HepG2 (cell line): ENCODE results near the gene FUT1. TPM values are rescaled to one million over a fixed set of nuclear protein-coding genes. Genes with fewer than 3 reads are reported as not detected.
A peak's percentile ranks its signal among the peaks of the same experiment; 100 is the strongest.

ENCODE experiments used
- ATF7-NPFF ChIP-seq: sonication (generic); formaldehyde crosslinking; IDR thresholded peaks from 2 replicates; pipeline ENCODE4 v1.8.1; 2023; ENCODE audit warnings: mild to moderate bottlenecking, low read depth, missing genetic modification reagents, moderate library complexity
- KDM5A ChIP-seq: fragments of 200-600 bp; sonication (generic); IDR thresholded peaks from 2 replicates; pipeline ENCODE4 v1.7.0; 2018; ENCODE audit warnings: antibody characterized with exemption, mild to moderate bottlenecking, low read length, borderline replicate concordance
- MIER2 ChIP-seq: IDR thresholded peaks from 2 replicates; pipeline ENCODE4 v1.6.1; 2016; ENCODE audit warnings: missing biosample characterization, missing genetic modification reagents
- MLLT10 ChIP-seq: sonication (generic); formaldehyde crosslinking; IDR thresholded peaks from 2 replicates; pipeline ENCODE4 v1.4.0; 2020; ENCODE audit warnings: missing genetic modification reagents
- PCBP1 ChIP-seq: fragments of 200-400 bp; formaldehyde crosslinking; IDR thresholded peaks from 2 replicates; pipeline ENCODE4 v1.6.1; 2017; ENCODE audit warnings: mild to moderate bottlenecking, low read depth, low read length, borderline replicate concordance
- PHF21A ChIP-seq: sonication (generic); formaldehyde crosslinking; IDR thresholded peaks from 2 replicates; pipeline ENCODE4 v1.5.0; 2020; ENCODE audit warnings: mild to moderate bottlenecking, missing genetic modification reagents
- RCOR2 ChIP-seq: IDR thresholded peaks from 2 replicates; pipeline ENCODE4 v1.6.1; 2016; ENCODE audit warnings: missing biosample characterization, missing genetic modification reagents
- SAP130 ChIP-seq: IDR thresholded peaks from 2 replicates; pipeline ENCODE4 v1.6.1; 2016; ENCODE audit warnings: low read depth
- U2AF1 ChIP-seq: fragments of 200-400 bp; formaldehyde crosslinking; optimal IDR thresholded peaks from 2 replicates; pipeline ENCODE3; 2017; ENCODE audit warnings: mild to moderate bottlenecking, low read depth, low read length
- ZFP36L1 ChIP-seq: sonication (generic); formaldehyde crosslinking; IDR thresholded peaks from 2 replicates; pipeline ENCODE4 v1.8.0; 2022; ENCODE audit warnings: mild to moderate bottlenecking, missing genetic modification reagents, moderate library complexity
- ZFX ChIP-seq: sonication (generic); formaldehyde crosslinking; IDR thresholded peaks from 2 replicates; pipeline ENCODE4 v1.4.0; 2020; ENCODE audit warnings: mild to moderate bottlenecking, low read depth, missing genetic modification reagents, moderate library complexity
- ZNF256 ChIP-seq: sonication (generic); formaldehyde crosslinking; conservative IDR thresholded peaks from 2 replicates; pipeline ENCODE4 v1.4.0; 2020; ENCODE audit warnings: missing genetic modification reagents
- ZNF720 ChIP-seq: sonication (generic); formaldehyde crosslinking; IDR thresholded peaks from 2 replicates; pipeline ENCODE4 v1.4.0; 2020; ENCODE audit warnings: missing genetic modification reagents
- ZSCAN20 ChIP-seq: sonication (generic); formaldehyde crosslinking; IDR thresholded peaks from 2 replicates; pipeline ENCODE4 v1.4.0; 2020; ENCODE audit warnings: missing genetic modification reagents, mild to moderate bottlenecking, borderline replicate concordance
- polyA plus RNA-seq, 8 experiments: library from polyadenylated mRNA; depleted of rRNA in 3 of 8; stranded (reverse) in 7 of 8; unstranded in 1 of 8; fragments of >200 nt; fragmentation: Illumina TruSeq in 4 of 8; extraction: Trizol in 4 of 8; gene quantifications; 2 replicates each; pipeline versions ENCODE4 v1.2.1 to v1.2.3, GENCODE V29; 2011 to 2016; ENCODE audit warnings: low read depth in 4 of 8, missing spikeins in 1 of 8, mixed read lengths in 1 of 8; ENCODE audit not compliant: insufficient read depth in 1 of 8
- total RNA-seq, 5 experiments: library from RNA; depleted of rRNA; stranded (reverse); fragments of >200 nt; fragmentation: Illumina TruSeq; extraction: Trizol; gene quantifications; 2 replicates each; pipeline ENCODE4 v1.2.3, GENCODE V29; 2016; ENCODE audit warnings: low read depth in 1 of 5
- TF ChIP-seq, protein P1 (sequence below): IDR thresholded peaks from 2 replicates; pipeline ENCODE4 v1.6.1; 2016; ENCODE audit warnings: low read depth
- TF ChIP-seq, protein P2 (sequence below): sonication (generic); formaldehyde crosslinking; IDR thresholded peaks from one replicate; pipeline ENCODE4 v1.5.1; 2020; ENCODE audit warnings: mild to moderate bottlenecking, missing genetic modification reagents; ENCODE audit errors: not compliant biosample characterization
- TF ChIP-seq, protein P3 (sequence below): sonication (generic); formaldehyde crosslinking; IDR thresholded peaks from 2 replicates; pipeline ENCODE4 v1.8.1; 2023; ENCODE audit warnings: mild to moderate bottlenecking, missing genetic modification reagents
- TF ChIP-seq, protein P4 (sequence below): sonication (generic); formaldehyde crosslinking; IDR thresholded peaks from 2 replicates; pipeline ENCODE4 v1.8.1; 2022; ENCODE audit warnings: low read depth, mild to moderate bottlenecking, missing genetic modification reagents

Gene FUT1
- total and polyA plus RNA-seq, 2 of the 13 experiments (the other 11 are each of a cell fraction or from before 2014, with no cell fraction given), result 0.07 to 1.1 TPM

DNA sequence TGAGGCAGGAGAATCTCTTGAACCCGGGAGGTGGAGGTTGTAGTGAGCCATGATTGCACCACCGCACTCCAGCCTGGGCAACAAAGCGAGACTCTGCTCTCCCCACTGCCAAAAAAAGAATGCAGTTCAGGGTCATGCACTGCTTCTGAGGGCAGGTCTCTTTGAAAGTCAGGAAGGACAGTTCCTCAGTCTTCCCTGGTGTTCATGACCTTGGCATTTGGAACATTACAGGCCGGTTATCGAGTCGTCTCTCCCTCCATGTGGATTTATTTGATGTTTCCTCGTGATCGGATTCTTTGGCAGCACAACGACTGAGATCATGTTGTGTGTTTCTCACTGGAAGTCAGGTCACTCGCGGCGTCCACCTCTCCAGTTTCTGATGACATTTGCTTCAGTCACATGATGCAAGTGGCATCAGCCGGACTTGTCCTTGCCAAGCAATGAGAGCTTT is 20.1 kb upstream of the FUT1 start (continued):
- TF ChIP-seq, protein P1, sequence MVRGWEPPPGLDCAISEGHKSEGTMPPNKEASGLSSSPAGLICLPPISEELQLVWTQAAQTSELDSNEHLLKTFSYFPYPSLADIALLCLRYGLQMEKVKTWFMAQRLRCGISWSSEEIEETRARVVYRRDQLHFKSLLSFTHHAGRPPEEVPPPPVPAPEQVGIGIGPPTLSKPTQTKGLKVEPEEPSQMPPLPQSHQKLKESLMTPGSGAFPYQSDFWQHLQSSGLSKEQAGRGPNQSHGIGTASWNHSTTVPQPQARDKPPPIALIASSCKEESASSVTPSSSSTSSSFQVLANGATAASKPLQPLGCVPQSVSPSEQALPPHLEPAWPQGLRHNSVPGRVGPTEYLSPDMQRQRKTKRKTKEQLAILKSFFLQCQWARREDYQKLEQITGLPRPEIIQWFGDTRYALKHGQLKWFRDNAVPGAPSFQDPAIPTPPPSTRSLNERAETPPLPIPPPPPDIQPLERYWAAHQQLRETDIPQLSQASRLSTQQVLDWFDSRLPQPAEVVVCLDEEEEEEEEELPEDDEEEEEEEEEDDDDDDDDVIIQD, result no peak
- TF ChIP-seq PCBP1, result no peak
- TF ChIP-seq, protein P2, sequence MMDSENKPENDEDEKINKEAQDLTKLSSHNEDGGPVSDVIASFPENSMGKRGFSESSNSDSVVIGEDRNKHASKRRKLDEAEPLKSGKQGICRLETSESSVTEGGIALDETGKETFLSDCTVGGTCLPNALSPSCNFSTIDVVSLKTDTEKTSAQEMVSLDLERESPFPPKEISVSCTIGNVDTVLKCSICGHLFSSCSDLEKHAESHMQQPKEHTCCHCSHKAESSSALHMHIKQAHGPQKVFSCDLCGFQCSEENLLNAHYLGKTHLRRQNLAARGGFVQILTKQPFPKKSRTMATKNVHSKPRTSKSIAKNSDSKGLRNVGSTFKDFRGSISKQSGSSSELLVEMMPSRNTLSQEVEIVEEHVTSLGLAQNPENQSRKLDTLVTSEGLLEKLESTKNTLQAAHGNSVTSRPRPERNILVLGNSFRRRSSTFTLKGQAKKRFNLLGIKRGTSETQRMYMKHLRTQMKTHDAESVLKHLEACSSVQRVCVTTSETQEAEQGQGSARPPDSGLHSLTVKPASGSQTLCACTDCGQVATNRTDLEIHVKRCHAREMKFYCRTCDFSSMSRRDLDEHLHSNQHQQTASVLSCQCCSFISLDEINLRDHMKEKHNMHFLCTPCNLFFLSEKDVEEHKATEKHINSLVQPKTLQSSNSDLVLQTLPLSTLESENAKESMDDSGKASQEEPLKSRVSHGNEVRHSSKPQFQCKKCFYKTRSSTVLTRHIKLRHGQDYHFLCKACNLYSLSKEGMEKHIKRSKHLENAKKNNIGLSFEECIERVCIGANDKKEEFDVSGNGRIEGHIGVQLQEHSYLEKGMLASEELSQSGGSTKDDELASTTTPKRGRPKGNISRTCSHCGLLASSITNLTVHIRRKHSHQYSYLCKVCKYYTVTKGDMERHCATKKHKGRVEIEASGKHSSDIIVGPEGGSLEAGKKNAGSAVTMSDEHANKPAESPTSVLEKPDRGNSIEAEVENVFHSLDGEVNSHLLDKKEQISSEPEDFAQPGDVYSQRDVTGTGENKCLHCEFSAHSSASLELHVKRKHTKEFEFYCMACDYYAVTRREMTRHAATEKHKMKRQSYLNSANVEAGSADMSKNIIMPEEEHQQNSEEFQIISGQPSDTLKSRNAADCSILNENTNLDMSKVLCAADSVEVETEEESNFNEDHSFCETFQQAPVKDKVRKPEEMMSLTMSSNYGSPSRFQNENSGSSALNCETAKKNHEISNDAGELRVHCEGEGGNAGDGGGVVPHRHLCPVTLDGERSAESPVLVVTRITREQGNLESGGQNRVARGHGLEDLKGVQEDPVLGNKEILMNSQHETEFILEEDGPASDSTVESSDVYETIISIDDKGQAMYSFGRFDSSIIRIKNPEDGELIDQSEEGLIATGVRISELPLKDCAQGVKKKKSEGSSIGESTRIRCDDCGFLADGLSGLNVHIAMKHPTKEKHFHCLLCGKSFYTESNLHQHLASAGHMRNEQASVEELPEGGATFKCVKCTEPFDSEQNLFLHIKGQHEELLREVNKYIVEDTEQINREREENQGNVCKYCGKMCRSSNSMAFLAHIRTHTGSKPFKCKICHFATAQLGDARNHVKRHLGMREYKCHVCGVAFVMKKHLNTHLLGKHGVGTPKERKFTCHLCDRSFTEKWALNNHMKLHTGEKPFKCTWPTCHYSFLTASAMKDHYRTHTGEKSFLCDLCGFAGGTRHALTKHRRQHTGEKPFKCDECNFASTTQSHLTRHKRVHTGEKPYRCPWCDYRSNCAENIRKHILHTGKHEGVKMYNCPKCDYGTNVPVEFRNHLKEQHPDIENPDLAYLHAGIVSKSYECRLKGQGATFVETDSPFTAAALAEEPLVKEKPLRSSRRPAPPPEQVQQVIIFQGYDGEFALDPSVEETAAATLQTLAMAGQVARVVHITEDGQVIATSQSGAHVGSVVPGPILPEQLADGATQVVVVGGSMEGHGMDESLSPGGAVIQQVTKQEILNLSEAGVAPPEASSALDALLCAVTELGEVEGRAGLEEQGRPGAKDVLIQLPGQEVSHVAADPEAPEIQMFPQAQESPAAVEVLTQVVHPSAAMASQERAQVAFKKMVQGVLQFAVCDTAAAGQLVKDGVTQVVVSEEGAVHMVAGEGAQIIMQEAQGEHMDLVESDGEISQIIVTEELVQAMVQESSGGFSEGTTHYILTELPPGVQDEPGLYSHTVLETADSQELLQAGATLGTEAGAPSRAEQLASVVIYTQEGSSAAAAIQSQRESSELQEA, result no peak
- TF ChIP-seq SAP130 (CRISPR knock-in tag), result peak; percentile 80
- TF ChIP-seq ATF7-NPFF, result no peak
- TF ChIP-seq RCOR2, result no peak
- TF ChIP-seq, protein P3, sequence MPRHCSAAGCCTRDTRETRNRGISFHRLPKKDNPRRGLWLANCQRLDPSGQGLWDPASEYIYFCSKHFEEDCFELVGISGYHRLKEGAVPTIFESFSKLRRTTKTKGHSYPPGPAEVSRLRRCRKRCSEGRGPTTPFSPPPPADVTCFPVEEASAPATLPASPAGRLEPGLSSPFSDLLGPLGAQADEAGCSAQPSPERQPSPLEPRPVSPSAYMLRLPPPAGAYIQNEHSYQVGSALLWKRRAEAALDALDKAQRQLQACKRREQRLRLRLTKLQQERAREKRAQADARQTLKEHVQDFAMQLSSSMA (CRISPR knock-in tag), result no peak
- no peak for TF ChIP-seq KDM5A
- TF ChIP-seq, protein P4, sequence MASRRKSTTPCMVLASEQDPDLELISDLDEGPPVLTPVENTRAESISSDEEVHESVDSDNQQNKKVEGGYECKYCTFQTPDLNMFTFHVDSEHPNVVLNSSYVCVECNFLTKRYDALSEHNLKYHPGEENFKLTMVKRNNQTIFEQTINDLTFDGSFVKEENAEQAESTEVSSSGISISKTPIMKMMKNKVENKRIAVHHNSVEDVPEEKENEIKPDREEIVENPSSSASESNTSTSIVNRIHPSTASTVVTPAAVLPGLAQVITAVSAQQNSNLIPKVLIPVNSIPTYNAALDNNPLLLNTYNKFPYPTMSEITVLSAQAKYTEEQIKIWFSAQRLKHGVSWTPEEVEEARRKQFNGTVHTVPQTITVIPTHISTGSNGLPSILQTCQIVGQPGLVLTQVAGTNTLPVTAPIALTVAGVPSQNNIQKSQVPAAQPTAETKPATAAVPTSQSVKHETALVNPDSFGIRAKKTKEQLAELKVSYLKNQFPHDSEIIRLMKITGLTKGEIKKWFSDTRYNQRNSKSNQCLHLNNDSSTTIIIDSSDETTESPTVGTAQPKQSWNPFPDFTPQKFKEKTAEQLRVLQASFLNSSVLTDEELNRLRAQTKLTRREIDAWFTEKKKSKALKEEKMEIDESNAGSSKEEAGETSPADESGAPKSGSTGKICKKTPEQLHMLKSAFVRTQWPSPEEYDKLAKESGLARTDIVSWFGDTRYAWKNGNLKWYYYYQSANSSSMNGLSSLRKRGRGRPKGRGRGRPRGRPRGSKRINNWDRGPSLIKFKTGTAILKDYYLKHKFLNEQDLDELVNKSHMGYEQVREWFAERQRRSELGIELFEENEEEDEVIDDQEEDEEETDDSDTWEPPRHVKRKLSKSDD (CRISPR knock-in tag), result no peak
- no peak for TF ChIP-seq ZFP36L1 (CRISPR knock-in tag)
- no peak for TF ChIP-seq MLLT10 (CRISPR knock-in tag)
- no peak for TF ChIP-seq MIER2
- TF ChIP-seq ZNF720 (CRISPR knock-in tag), result no peak
- TF ChIP-seq PHF21A (CRISPR knock-in tag), result no peak
- no peak; the same call in 1 of the 2 replicates for TF ChIP-seq ZFX (CRISPR knock-in tag)
- no peak for TF ChIP-seq U2AF1
- no peak for TF ChIP-seq ZSCAN20 (CRISPR knock-in tag)
- no peak for TF ChIP-seq ZNF256
